ENCODE measurements around the gene LYRM4. TPM values are rescaled to one million over a fixed set of nuclear protein-coding genes. Genes with fewer than 3 reads are reported as not detected.

The LYRM4 gene
- total RNA-seq, 4 donors from 2014 or later = 8.4 to 20.1 (median 12.2) TPM

DNA sequence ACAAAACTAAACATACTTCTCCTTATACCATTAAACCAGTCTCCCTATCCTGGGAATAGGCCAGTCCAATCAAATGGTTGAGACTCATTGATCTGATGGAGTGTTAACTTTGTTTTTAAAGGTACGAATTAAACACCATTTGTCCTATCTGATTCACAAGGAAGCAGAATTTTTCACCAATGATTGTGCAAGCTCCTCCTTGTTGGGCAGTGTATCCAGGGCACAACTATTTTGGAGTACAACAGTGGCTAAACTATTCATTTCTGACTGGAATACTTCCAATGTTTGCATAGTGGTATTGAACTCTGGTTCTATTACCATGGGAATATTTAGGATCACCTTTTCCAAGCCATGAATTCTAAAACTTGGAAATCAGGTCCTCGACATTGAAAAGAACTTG is 181.1 kb downstream of the LYRM4 start:
- intact Hi-C loops (cut with DNase I; ENCODE audit: low total_unique reads) = loop anchor here (5.0 kb wide), 1 partner anchor 77 kb away; the partner anchor contains the start of gene RPP40
- in situ Hi-C loops (cut with MboI; ENCODE audit: low sequenced_read_pairs in 4 of 4) = no loop called here
- Histone ChIP-seq H3K9me3 (no peaks in the 10 kb centered on the region), H3K27ac (no peak overlapping the region), H3K4me3 (no peak overlapping the region), H3K4me1 (no peaks in the 10 kb centered on the region), H3K36me3 (no peaks in the 10 kb centered on the region), H3K27me3 (peaks cover 0 to under 1% (median 0%) of the 10 kb centered on the region in 3 donors)
- ATAC-seq (no peak), DNase-seq (no peak)
- TF ChIP-seq, protein P1, sequence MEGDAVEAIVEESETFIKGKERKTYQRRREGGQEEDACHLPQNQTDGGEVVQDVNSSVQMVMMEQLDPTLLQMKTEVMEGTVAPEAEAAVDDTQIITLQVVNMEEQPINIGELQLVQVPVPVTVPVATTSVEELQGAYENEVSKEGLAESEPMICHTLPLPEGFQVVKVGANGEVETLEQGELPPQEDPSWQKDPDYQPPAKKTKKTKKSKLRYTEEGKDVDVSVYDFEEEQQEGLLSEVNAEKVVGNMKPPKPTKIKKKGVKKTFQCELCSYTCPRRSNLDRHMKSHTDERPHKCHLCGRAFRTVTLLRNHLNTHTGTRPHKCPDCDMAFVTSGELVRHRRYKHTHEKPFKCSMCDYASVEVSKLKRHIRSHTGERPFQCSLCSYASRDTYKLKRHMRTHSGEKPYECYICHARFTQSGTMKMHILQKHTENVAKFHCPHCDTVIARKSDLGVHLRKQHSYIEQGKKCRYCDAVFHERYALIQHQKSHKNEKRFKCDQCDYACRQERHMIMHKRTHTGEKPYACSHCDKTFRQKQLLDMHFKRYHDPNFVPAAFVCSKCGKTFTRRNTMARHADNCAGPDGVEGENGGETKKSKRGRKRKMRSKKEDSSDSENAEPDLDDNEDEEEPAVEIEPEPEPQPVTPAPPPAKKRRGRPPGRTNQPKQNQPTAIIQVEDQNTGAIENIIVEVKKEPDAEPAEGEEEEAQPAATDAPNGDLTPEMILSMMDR (IDR thresholded peaks at IDR 0.05 in 4 of 5, conservative IDR thresholded peaks at IDR 0.05 in 1 of 5) = no peak
- TF ChIP-seq POLR2A (IDR thresholded peaks at IDR 0.05) = no peak

DNA sequence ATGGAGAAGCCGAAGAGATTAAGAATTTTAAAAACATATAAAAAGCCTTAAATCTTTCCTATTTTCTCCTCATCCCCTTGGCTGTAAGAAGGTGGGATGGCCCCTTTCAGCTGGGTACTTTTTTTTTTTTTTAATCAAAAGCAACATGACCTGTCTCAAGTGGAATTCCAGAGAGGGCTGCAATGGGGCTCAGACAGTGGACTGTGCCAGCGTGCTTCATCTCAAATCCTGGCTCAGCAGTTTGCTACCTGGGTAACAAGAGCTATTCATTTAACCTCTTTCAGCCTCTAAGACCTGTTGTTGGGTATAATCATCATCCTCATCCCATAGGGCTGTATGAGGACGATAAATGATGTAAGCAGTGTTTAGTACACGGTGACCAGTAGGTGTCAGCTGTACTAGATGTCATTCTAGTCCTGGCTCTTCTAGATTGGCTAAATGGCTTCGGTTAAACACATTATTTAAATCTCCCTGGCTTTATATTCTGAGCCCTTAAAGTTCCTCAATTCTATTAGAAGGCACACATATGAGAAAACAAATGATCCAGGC is 182.6 kb downstream of the LYRM4 start:
- no peak for DNase-seq
- Histone ChIP-seq H3K27ac (no peak overlapping the region), H3K9me3 (no peaks in the 10 kb centered on the region), H3K4me3 (no peak overlapping the region), H3K27me3 (no peaks in the 10 kb centered on the region), H3K4me1 (no peaks in the 10 kb centered on the region), H3K36me3 (no peaks in the 10 kb centered on the region)
- no peak for ATAC-seq
- TF ChIP-seq, protein P1 (IDR thresholded peaks at IDR 0.05 in 4 of 5, conservative IDR thresholded peaks at IDR 0.05 in 1 of 5) = no peak
- TF ChIP-seq POLR2A (IDR thresholded peaks at IDR 0.05) = no peak
- in situ Hi-C loops (cut with MboI; ENCODE audit: low sequenced_read_pairs in 4 of 4) = no loop called here
- intact Hi-C loops (cut with DNase I; ENCODE audit: low total_unique reads) = no loop called here

DNA sequence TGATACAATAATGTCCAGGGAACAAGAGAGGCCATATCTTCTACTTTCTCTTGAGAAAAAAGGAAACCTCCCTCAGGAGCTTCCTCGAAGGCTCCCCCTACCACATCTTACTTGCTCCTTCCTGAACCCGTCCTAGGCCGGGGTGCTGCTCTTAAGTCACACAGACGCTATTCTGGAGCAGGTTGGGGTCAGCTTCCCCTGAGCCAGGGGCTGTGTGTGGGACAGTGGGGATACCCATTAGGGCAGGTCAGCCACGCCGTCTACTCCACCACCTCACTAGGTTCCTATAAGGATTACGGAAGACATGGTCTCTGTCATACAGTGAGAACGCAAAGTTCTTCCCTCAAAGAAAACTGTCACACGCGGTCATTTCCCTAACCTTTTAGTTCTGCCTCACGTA is 183.8 kb downstream of the LYRM4 start:
- intact Hi-C loops (cut with DNase I; ENCODE audit: low total_unique reads) (no loop called here), in situ Hi-C loops (cut with MboI; ENCODE audit: low sequenced_read_pairs in 4 of 4) (no loop called here)
- Histone ChIP-seq H3K4me3 (no peak overlapping the region), H3K27me3 (no peaks in the 10 kb centered on the region), H3K27ac (no peak overlapping the region), H3K4me1 (no peaks in the 10 kb centered on the region), H3K36me3 (no peaks in the 10 kb centered on the region), H3K9me3 (no peaks in the 10 kb centered on the region)
- TF ChIP-seq POLR2A (IDR thresholded peaks at IDR 0.05) = no peak
- TF ChIP-seq, protein P1 (IDR thresholded peaks at IDR 0.05 in 4 of 5, conservative IDR thresholded peaks at IDR 0.05 in 1 of 5) = no peak
- no peak for DNase-seq
- no peak for ATAC-seq

- TF ChIP-seq POLR2A (IDR thresholded peaks at IDR 0.05) = no peak
- TF ChIP-seq, protein P1 (IDR thresholded peaks at IDR 0.05 in 4 of 5, conservative IDR thresholded peaks at IDR 0.05 in 1 of 5) = no peak
- no peaks in the 10 kb centered on the region for H3K27me3 ChIP-seq
- no peaks in the 10 kb centered on the region for H3K36me3 ChIP-seq
- intact Hi-C loops (cut with DNase I; ENCODE audit: low total_unique reads) = no loop called here
- ATAC-seq = no peak
- no peak overlapping the region for H3K27ac ChIP-seq
- H3K4me3 ChIP-seq = no peak overlapping the region
- in situ Hi-C loops (cut with MboI; ENCODE audit: low sequenced_read_pairs in 4 of 4) = no loop called here
- H3K9me3 ChIP-seq = no peaks in the 10 kb centered on the region
- no peaks in the 10 kb centered on the region for H3K4me1 ChIP-seq
- DNase-seq = no peak
Observed at GRCh38 chr6:5073992-5074391, 186.8 kb downstream of the LYRM4 start.

DNA sequence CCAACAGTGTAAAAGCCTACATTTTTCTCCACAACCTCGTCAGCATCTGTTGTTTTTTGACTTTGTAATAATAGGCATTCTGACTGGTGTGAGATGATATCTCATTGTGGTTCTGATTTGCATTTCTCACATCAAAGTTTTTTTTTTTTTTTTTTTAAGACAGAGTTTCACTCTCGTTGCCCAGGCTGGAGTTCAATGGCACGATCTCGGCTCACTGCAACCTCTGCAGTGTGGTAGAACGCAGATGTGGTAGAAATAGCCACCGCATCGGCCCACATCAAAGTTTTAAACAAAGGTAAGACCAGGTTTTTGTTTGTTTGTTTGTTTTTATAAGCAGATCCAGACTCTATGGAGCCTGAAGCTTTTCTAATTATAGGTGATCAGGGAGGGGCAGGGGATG is 188.3 kb downstream of the LYRM4 start:
- in situ Hi-C loops (cut with MboI; ENCODE audit: low sequenced_read_pairs in 4 of 4) (no loop called here), intact Hi-C loops (cut with DNase I; ENCODE audit: low total_unique reads) (no loop called here)
- Histone ChIP-seq H3K27ac (no peak overlapping the region), H3K4me1 (no peaks in the 10 kb centered on the region), H3K36me3 (no peaks in the 10 kb centered on the region), H3K4me3 (no peak overlapping the region), H3K9me3 (no peaks in the 10 kb centered on the region), H3K27me3 (no peaks in the 10 kb centered on the region)
- ATAC-seq = no peak
- DNase-seq = no peak
- TF ChIP-seq, protein P1 (IDR thresholded peaks at IDR 0.05 in 4 of 5, conservative IDR thresholded peaks at IDR 0.05 in 1 of 5) = no peak

Data from gastrocnemius medialis (tissue), 4 donors.